ENCODE measurements around the gene NDUFB10.
"Not testable (repeated sequence)": the region's sequence is repeated elsewhere in the genome, so short reads cannot be mapped to it uniquely, and the experiment has no call there.

The NDUFB10 gene

DNA sequence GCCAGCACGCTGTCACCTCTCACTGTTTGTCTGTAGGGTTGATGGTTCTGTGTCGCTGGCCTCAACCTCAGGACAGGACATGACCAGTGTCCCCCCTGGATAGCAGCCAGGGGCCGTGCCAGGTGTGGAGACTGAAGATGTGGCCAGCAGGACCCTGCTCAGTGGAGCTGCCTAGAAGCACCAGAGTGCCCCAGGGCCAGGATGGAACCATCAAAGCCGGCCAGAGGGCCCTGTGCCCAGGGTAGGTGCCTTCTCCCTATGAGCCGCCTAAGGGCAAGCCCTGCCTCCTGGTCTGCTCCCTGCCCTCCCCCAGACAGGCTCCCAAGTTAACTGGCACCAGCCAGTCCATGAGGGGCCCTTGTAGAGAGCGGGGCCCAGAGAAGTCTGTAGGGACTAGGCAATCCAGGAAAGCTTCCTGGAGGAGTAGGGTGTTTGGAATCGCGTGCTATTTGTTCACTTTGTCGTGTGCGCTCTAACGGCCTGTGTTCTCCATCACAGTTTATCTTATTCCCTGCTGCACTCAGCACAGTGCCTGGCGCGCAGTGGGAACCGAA lies 546 bp upstream of the NDUFB10 start:
- Histone ChIP-seq H3K9me3 (ENCODE audit: severe bottlenecking) (no peaks in the 10 kb centered on the region), H3K36me3 (peaks cover 31% of the 10 kb centered on the region), H3K27ac (peak overlapping the region; percentile 79), H3K27me3 (ENCODE audit: insufficient read depth, low read depth, severe bottlenecking) (no peaks in the 10 kb centered on the region), H3K4me3 (ENCODE audit: low read depth, low read length) (no peak overlapping the region)
- TF ChIP-seq CTCF (IDR thresholded peaks at IDR 0.05; ENCODE audit: low read depth, low read length), result no peak
- no peak for DNase-seq

DNA sequence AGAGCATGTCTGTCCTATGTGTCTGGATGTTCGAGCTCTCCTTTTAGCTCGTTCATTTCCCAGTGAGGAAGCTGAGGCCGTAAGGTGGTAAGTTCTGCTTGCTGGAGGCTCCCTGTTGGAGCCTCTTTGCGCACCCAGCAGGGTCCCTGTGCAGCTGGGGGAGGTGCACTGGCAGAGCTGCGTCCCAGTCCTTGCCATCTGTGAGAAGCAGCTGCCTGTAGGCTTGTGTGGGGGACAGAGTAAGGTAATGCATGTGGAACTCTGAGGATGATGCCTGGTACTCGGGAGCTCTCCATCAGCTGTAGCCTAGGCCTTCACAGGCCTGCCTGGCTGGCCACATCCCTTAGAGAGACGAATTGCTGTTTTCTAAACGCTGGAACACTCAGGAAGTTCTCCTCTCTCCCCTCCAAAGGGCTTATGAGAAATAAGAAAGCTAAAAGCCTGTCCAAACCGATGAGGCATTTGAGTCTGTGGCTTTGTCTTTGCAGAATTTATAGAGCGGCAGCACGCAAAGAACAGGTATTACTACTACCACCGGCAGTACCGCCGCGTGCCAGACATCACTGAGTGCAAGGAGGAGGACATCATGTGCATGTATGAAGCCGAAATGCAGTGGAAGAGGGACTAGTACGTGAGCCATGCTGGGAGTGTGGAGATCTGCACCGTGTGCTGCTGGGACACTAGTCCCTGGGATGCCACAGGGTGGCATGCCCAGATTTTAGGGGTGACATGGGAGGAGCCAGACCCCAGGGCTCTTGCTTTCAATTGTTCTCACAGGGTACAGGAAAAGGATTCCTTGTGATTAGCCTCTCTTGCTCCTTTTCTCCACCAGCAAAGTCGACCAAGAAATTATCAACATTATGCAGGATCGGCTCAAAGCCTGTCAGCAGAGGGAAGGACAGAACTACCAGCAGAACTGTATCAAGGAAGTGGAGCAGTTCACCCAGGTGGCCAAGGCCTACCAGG lies 1.6 kb downstream of the NDUFB10 start:
- peak overlapping the region; percentile 67 for H3K4me3 ChIP-seq (ENCODE audit: low read depth, low read length)
- H3K9me3 ChIP-seq (ENCODE audit: severe bottlenecking), result no peaks in the 10 kb centered on the region
- no peak for TF ChIP-seq CTCF (IDR thresholded peaks at IDR 0.05; ENCODE audit: low read depth, low read length)
- H3K27me3 ChIP-seq (ENCODE audit: insufficient read depth, low read depth, severe bottlenecking), result no peaks in the 10 kb centered on the region
- H3K36me3 ChIP-seq, result peaks cover 43% of the 10 kb centered on the region
- H3K27ac ChIP-seq, result peak overlapping the region; percentile 79
- peak; percentile 72 for DNase-seq

DNA sequence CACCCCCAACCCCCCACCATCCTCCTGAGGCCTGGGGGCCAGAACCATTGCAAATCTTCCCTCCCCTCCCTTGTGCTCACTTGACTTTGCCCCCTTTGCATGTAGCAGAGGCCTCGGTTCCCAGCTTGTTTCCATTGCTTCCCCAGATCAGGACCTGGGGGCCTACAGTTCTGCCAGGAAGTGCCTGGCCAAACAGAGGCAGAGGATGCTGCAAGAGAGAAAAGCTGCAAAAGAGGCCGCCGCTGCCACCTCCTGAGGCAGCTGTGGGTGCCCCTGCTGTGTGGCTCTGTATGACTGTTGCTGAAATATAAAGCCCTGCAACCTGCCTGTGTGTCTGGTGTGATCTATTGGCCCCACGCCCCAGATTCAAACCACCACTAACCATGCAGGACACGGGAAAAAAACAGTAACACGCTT lies 2.3 kb downstream of the NDUFB10 start:
- no peak for TF ChIP-seq CTCF (IDR thresholded peaks at IDR 0.05; ENCODE audit: low read depth, low read length)
- Histone ChIP-seq H3K36me3 (peaks cover 43% of the 10 kb centered on the region), H3K9me3 (ENCODE audit: severe bottlenecking) (no peaks in the 10 kb centered on the region), H3K4me3 (ENCODE audit: low read depth, low read length) (no peak overlapping the region), H3K27ac (no peak overlapping the region; the same call in 1 of the 2 replicates), H3K27me3 (ENCODE audit: insufficient read depth, low read depth, severe bottlenecking) (no peaks in the 10 kb centered on the region)
- DNase-seq, result no peak

DNA sequence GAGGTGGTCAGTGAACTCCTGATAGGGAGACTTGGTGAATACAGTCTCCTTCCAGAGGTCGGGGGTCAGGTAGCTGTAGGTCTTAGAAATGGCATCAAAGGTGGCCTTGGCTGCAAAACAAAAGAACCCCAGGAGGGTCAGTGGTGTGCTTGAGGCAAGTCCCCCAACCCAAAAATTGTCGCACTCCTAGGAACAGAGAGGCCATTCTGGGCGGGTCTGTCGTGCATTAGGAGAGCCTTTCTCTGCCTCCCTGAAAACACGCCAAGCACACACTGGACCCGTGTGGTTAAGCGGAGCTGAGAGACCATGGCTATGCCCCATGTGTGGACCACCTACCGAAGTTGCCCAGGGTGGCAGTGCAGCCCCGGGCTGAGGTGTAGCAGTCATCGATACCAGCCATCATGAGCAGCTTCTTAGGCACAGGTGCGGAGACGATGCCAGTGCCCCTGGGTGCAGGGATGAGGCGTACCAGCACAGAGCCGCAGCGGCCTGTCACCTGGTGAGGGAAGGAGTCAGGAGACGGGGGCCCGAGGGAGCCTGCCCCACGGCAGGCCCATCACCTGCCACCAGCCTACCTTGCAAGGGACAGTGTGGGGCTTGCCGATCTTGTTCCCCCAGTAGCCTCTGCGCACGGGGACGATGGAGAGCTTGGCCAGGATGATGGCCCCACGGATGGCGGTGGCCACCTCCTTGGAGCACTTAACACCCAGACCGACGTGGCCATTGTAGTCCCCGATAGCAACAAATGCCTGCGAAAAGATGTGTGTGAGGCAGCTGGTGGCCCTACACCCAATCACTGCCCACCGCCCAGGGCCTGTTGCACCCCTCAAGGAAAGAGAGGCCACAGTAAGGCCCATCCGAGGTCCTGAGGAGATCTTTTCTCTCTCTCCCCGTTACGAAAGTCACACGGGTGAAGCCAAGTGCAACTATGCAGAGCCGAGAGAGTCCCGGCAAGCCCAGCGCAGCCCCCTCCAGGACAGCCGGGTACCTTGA lies 3.1 kb downstream of the NDUFB10 start:
- H3K27me3 ChIP-seq (ENCODE audit: insufficient read depth, low read depth, severe bottlenecking); DNase-seq; H3K4me3 ChIP-seq (ENCODE audit: low read depth, low read length); H3K9me3 ChIP-seq (ENCODE audit: severe bottlenecking): not testable (repeated sequence)
- Histone ChIP-seq H3K36me3 (peaks cover 43% of the 10 kb centered on the region), H3K27ac (peak overlapping the region; percentile 92)

GRCh38 chr16:1963806-1964505 lies 4.6 kb downstream of the NDUFB10 start:
- Histone ChIP-seq H3K27ac (peak overlapping the region; percentile 92), H3K36me3 (peaks cover 43% of the 10 kb centered on the region), H3K9me3 (ENCODE audit: severe bottlenecking) (no peaks in the 10 kb centered on the region), H3K27me3 (ENCODE audit: insufficient read depth, low read depth, severe bottlenecking) (no peaks in the 10 kb centered on the region), H3K4me3 (ENCODE audit: low read depth, low read length) (peak overlapping the region; percentile 82)
- DNase-seq, result no peak
- peak; percentile 35; the same call in 1 of the 2 replicates for TF ChIP-seq CTCF (IDR thresholded peaks at IDR 0.05; ENCODE audit: low read depth, low read length)

Measured in WERI-Rb-1 (cell line).